Sigmoid colon (tissue), 7 donors: ENCODE data around the gene ULK3. TPM values are rescaled to one million over a fixed set of nuclear protein-coding genes. Genes with fewer than 3 reads are reported as not detected.

Experiments
- DNase-seq: peaks from one replicate; pipeline ENCODE4 v3.0.0-alpha.2; 2019
- H3K27ac ChIP-seq, 4 donors: fragments of 200-600 bp; sonication (generic); one replicate each; pipeline ENCODE4 v1.5.1; 2016 to 2019; ENCODE audit warnings: mild to moderate bottlenecking in 1 of 4
- H3K27me3 ChIP-seq, 3 donors: fragments of 200-600 bp; sonication (generic); one replicate each; pipeline ENCODE4 v1.5.1; 2019; ENCODE audit warnings: mild to moderate bottlenecking in 1 of 3
- H3K36me3 ChIP-seq, 4 donors: fragments of 200-600 bp; sonication (generic); one replicate each; pipeline ENCODE4 v1.5.1; 2016 to 2019
- H3K4me1 ChIP-seq, 4 donors: fragments of 200-600 bp; sonication (generic); one replicate each; pipeline ENCODE4 v1.5.1; 2017 to 2019
- H3K4me3 ChIP-seq, 4 donors: fragments of 200-600 bp; sonication (generic); one replicate each; pipeline ENCODE4 v1.5.1; 2017 to 2019; ENCODE audit warnings: mild to moderate bottlenecking in 2 of 4, moderate library complexity in 1 of 4
- H3K9me3 ChIP-seq, 4 donors: fragments of 200-600 bp in 3 of 4; sonication (generic) in 3 of 4; one replicate each; pipeline versions ENCODE4 v1.5.1 to v1.6.1; 2013 to 2019
- EP300 ChIP-seq, 4 donors: sonication (generic); formaldehyde crosslinking; IDR thresholded peaks; one replicate each; pipeline ENCODE4 v1.6.1; 2017; ENCODE audit warnings: antibody characterized with exemption in 4 of 4
- POLR2A ChIP-seq, 2 donors: fragments of 450-650 bp; IDR thresholded peaks; one replicate each; pipeline ENCODE4 v1.6.1; 2016; ENCODE audit warnings: antibody characterized with exemption in 2 of 2, mild to moderate bottlenecking in 2 of 2, moderate library complexity in 2 of 2
- POLR2AphosphoS5 ChIP-seq, 4 donors: sonication (generic); formaldehyde crosslinking; IDR thresholded peaks; one replicate each; pipeline ENCODE4 v1.6.1; 2017; ENCODE audit warnings: antibody characterized with exemption in 4 of 4
- WGBS, 2 donors: extraction: QIAGEN DNeasy Blood & Tissue Kit; methylation state at CpG; one replicate each; pipeline ENCODE4 v1.1.7; 2013; 5-methylcytosine and 5-hydroxymethylcytosine counted together
- intact Hi-C: fragments of 100-400 bp; cut with DNase I; formaldehyde crosslinking; loops from one replicate; pipeline ENCODE4 v1.15.1; 2023
- polyA plus RNA-seq, 3 donors: library from polyadenylated mRNA; stranded (reverse); fragments of 200-250 nt; gene quantifications; one replicate each; pipeline ENCODE4 v1.2.3, GENCODE V29; 2013
- total RNA-seq, 4 donors: library from RNA; depleted of rRNA; stranded (reverse); fragments of >200 nt; gene quantifications; one replicate each; pipeline ENCODE4 v1.1.0, GENCODE V29; 2016
- TF ChIP-seq, protein P1 (sequence below), 4 experiments: fragments of 450-650 bp in 3 of 4; fragments of 200-600 bp in 1 of 4; IDR thresholded peaks; one replicate each; pipeline ENCODE4 v1.5.1; 2016 to 2019; ENCODE audit warnings: antibody characterized with exemption in 4 of 4, mild to moderate bottlenecking in 3 of 4, moderate library complexity in 2 of 4
- donor health status: healthy with polysubstance abuse.
- donor health status: Bipolar disorder and iron deficiency.
- donor health status: healthy.

Gene ULK3
- total and polyA plus RNA-seq, 7 donors, result 21.1 to 48.6 (median 46.8) TPM

DNA sequence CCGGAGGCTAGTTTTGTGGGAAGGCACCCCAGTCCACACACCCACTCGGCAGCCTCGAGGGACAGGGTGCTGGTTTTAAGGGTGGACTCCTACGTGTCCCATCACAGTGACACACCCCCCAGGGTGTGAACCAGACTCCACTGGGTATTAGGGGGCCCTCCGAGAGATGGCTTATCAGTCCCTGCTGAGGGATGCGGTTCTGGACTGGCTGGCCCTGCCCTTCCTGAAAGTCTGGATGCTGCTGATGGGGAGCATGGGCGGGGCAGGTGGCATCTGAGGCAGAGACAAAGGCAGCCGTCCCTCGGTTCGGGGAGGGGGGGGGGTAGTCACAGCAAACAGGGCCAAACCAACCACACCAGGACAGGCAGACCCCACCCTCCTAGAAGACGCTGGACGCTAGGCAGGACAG lies 939 bp upstream of the ULK3 start:
- intact Hi-C loops, result loop anchor here (1.0 to 5.0 kb wide), 4 partner anchors 57 to 113 kb away; partner anchors contain the start of genes CSK and RPP25
- peaks cover 0 to 62% (median 24%) of the 10 kb centered on the region in 4 donors for H3K36me3 ChIP-seq
- H3K4me3 ChIP-seq, result peak overlapping the region in 3 of 4 donors; percentile 69 to 92 (median 86)
- TF ChIP-seq POLR2AphosphoS5 (IDR thresholded peaks at IDR 0.05) (no peak), EP300 (IDR thresholded peaks at IDR 0.05) (no peak), POLR2A (IDR thresholded peaks at IDR 0.05) (no peak)
- TF ChIP-seq, protein P1, sequence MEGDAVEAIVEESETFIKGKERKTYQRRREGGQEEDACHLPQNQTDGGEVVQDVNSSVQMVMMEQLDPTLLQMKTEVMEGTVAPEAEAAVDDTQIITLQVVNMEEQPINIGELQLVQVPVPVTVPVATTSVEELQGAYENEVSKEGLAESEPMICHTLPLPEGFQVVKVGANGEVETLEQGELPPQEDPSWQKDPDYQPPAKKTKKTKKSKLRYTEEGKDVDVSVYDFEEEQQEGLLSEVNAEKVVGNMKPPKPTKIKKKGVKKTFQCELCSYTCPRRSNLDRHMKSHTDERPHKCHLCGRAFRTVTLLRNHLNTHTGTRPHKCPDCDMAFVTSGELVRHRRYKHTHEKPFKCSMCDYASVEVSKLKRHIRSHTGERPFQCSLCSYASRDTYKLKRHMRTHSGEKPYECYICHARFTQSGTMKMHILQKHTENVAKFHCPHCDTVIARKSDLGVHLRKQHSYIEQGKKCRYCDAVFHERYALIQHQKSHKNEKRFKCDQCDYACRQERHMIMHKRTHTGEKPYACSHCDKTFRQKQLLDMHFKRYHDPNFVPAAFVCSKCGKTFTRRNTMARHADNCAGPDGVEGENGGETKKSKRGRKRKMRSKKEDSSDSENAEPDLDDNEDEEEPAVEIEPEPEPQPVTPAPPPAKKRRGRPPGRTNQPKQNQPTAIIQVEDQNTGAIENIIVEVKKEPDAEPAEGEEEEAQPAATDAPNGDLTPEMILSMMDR (IDR thresholded peaks at IDR 0.05), result no peak
- WGBS, 2 donors, result 43 to 54% methylated on average over 12 of the region's 12 CpGs
- no peaks in the 10 kb centered on the region for H3K9me3 ChIP-seq
- H3K27me3 ChIP-seq, result no peaks in the 10 kb centered on the region
- peaks cover 0 to 32% (median 23%) of the 10 kb centered on the region in 4 donors for H3K4me1 ChIP-seq
- no peak for DNase-seq
- peak overlapping the region; percentile 83 to 88 (median 85) for H3K27ac ChIP-seq

DNA sequence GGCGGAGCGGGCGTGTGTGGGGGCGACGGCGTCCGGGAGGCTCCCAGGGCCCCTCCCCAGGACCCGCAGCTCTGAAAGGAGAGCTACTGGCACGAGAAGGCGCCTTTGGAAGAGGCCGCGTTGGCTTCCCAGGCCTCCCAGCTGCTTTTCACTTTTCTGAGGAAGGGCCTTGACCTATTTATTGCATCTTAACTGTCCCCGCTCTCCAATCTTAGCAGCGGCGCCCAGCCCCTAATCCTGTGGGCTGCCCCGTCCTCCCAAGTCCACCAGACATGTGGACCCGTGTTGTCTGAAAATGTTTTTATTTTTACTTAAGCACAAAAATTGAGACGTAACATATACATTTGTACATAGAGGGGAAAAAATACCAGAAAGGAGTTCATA lies 481 bp upstream of the ULK3 start:
- H3K36me3 ChIP-seq, result peaks cover 0 to 62% (median 21%) of the 10 kb centered on the region in 4 donors
- H3K4me3 ChIP-seq, result peak overlapping the region; percentile 35 to 92 (median 78)
- no peaks in the 10 kb centered on the region for H3K27me3 ChIP-seq
- H3K27ac ChIP-seq, result peak overlapping the region; percentile 83 to 88 (median 85)
- 17 to 20% methylated on average over 18 of the region's 18 CpGs for WGBS, 2 donors
- DNase-seq, result no peak
- intact Hi-C loops, result loop anchor here (1.0 to 5.0 kb wide), 4 partner anchors 57 to 114 kb away; partner anchors contain the start of genes CSK and RPP25
- H3K9me3 ChIP-seq, result no peaks in the 10 kb centered on the region
- H3K4me1 ChIP-seq, result peaks cover 0 to 32% (median 23%) of the 10 kb centered on the region in 4 donors
- no peak for TF ChIP-seq POLR2A (IDR thresholded peaks at IDR 0.05)
- no peak for TF ChIP-seq EP300 (IDR thresholded peaks at IDR 0.05)
- TF ChIP-seq, protein P1 (IDR thresholded peaks at IDR 0.05), result no peak

DNA sequence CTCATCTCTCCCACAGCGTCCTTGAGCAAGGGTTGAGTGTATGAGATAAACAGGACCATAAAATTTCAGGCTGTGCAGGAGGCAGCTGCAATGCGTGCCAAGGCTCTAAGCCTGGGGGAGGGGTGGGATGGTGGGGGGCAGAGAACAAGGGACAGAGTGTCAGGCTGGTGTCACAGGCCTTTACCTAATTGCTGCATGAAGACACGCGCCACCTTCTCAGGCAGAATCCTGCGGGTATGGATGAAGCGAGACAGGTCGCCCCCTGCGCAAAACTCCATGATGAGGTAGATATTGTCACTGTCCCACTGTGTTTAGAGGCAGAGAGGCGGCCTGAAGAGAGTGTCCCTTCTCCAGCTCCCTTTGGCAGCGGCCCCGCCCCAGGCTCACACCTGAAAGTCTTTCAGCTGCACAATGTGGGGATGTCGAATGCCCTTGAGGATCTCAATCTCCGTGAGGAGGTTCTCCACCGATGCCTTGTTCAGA lies 1.0 kb downstream of the ULK3 start:
- H3K4me1 ChIP-seq, result peaks cover 0 to 28% (median 23%) of the 10 kb centered on the region in 4 donors
- DNase-seq, result no peak
- peak overlapping the region; percentile 83 to 88 (median 85) for H3K27ac ChIP-seq
- WGBS, 2 donors, result 22 to 76% methylated on average over 14 of the region's 14 CpGs
- intact Hi-C loops, result loop anchor here (2.0 to 5.0 kb wide), 3 partner anchors 59 to 115 kb away; partner anchors contain the start of gene RPP25
- TF ChIP-seq EP300 (IDR thresholded peaks at IDR 0.05) (no peak), POLR2AphosphoS5 (IDR thresholded peaks at IDR 0.05) (no peak)
- TF ChIP-seq, protein P1 (IDR thresholded peaks at IDR 0.05), result no peak
- peak overlapping the region; percentile 61 to 92 (median 78) for H3K4me3 ChIP-seq
- H3K27me3 ChIP-seq, result no peaks in the 10 kb centered on the region
- no peaks in the 10 kb centered on the region for H3K9me3 ChIP-seq
- peaks cover 0 to 53% (median 9%) of the 10 kb centered on the region in 4 donors for H3K36me3 ChIP-seq

DNA sequence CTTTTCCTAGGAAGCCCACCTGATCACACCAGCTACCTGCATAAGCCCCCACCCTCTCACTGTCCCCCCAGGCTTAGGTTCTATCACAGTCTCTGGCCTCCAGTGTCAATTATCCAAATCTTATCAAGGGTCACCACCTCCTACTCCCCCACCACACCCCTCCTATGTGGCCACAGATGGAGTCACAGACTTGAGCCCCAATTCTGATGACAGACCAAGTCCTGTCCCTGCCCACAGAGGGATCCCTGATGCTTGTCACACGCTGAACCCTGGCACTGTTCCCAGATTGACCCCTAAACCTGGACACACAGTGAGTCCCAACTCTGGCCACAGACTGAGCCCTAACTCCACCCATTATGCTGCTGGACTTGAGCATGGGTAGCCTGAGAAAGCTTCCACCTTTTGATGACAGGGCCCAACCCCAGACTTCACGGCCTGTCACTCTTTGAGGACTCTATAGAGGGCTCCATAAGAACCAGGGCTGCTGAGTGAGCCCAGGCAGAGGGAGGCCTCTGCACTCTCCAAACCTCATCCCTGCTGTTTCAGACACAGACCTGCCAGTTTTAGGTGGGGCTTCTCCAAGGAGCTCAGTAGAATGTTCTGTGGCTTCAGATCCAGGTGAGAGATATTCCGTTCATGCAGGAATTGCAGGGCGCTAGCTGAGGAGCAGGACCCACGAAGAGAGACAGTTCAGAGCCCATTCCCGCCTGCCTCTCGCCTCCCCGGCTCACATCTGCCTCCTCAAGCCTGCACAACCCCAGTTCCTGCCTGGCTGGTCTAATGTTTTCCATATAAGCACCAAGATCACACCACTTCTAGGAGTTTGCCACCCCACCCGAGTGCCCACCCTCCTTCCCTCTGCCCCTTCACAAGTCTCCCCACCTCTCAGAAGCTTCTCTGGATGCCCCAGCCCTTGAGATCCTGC lies 1.8 kb downstream of the ULK3 start:
- intact Hi-C loops, result loop anchor here (5.0 kb wide), 2 partner anchors 101 to 116 kb away; partner anchors contain the start of gene RPP25
- Histone ChIP-seq H3K9me3 (no peaks in the 10 kb centered on the region), H3K4me3 (no peak overlapping the region), H3K4me1 (peaks cover 0 to 28% (median 23%) of the 10 kb centered on the region in 4 donors), H3K36me3 (peaks cover 0 to 55% (median 9%) of the 10 kb centered on the region in 4 donors), H3K27ac (no peak overlapping the region), H3K27me3 (no peaks in the 10 kb centered on the region)
- WGBS, 2 donors, result 63 to 86% methylated on average over 9 of the region's 9 CpGs
- DNase-seq, result no peak
- TF ChIP-seq EP300 (IDR thresholded peaks at IDR 0.05) (no peak), POLR2A (IDR thresholded peaks at IDR 0.05) (no peak), POLR2AphosphoS5 (IDR thresholded peaks at IDR 0.05) (no peak)
- TF ChIP-seq, protein P1 (IDR thresholded peaks at IDR 0.05), result no peak
